ENCODE measurements around the gene SMC1B. TPM values are rescaled to one million over a fixed set of nuclear protein-coding genes. Genes with fewer than 3 reads are reported as not detected.

SMC1B gene
- total RNA-seq, 2 experiments from 2014 or later: 0.50 to 0.81 TPM

DNA sequence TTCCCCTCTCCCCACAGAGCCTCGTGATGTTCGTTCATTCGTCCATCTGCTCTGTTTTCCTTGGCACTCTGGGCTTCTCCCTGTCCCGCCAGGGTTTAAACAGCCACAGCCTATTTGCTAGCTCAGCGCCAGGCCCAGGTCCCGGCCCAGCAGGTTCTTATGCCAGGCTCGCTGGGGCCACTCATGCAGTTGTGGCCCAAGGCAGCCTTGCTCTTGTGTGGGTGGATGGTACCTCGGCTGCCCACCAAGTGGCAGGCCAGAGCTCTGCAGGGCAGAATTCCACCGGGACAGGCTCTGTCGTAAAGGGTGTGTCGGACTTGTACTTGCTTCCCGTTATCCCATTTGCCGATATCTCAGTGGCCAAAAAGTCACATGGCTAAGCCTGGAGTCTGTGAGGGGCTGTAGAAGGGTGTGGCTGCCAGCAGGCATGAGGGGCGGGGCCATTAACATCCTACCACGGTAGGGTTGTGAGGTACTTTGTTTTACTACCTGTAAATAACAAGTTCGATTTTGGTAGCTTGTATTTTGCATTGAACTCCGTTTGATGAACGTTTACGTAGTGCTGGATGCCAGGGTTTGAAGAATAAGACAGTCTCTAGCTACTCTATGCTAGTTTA, 95.7 kb downstream of the SMC1B start:
- no peaks in the 10 kb centered on the region for H3K27me3 Mint-ChIP-seq
- CTCF ChIA-PET: interaction anchor here (0.9 to 1.5 kb wide), 2 partner anchors 9 to 116 kb away, joined by 3 to 4 read pairs; no protein-coding TSS in a partner anchor
- H3K4me1 Mint-ChIP-seq: peaks cover 76% of the 10 kb centered on the region
- H3K9me3 Mint-ChIP-seq: no peaks in the 10 kb centered on the region
- POLR2A ChIA-PET: interaction anchor here (0.9 to 3.8 kb wide), 7 partner anchors 8 to 154 kb away, joined by 3 to 42 read pairs (median 4); partner anchors contain the start of genes FAM118A and NUP50
- DNase-seq: peak; percentile 23
- peak overlapping the region; percentile 97 for H3K27ac Mint-ChIP-seq
- H3K36me3 Mint-ChIP-seq (ENCODE audit: low read depth): peaks cover 19% of the 10 kb centered on the region
- peak overlapping the region; percentile 79 for H3K4me3 Mint-ChIP-seq

GRCh38 chr22:45316796-45317526, 96.4 kb downstream of the SMC1B start:
- CTCF ChIA-PET: interaction anchor here (0.9 to 1.5 kb wide), 2 partner anchors 8 to 116 kb away, joined by 3 to 4 read pairs; no protein-coding TSS in a partner anchor
- Mint-ChIP-seq H3K36me3 (ENCODE audit: low read depth) (peaks cover 20% of the 10 kb centered on the region), H3K27ac (peak overlapping the region; percentile 97), H3K4me3 (no peak overlapping the region), H3K27me3 (no peaks in the 10 kb centered on the region), H3K9me3 (no peaks in the 10 kb centered on the region), H3K4me1 (peaks cover 78% of the 10 kb centered on the region)
- no peak for DNase-seq
- POLR2A ChIA-PET: interaction anchor here (1.3 to 3.8 kb wide), 3 partner anchors 8 to 153 kb away, joined by 7 to 42 read pairs (median 13); partner anchors contain the start of genes FAM118A and NUP50

DNA sequence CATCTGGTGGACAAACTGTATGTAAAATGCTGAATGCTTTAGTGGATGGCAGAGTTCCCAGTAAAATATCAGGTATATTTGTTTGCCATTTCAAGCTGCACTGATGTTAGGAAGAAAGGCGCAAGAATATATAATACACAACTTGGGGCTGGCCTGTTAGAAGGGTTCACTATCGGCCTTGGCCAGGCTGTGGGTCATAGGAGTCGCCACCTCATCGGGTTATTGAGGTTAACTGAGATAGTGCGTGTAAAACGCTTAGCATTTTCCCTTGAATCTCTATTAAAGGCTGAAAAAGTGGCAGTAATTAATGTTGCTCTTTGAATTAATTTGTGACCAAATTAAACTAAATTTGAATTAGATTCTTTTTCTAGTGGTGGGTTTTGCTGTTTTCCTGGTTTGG, 98.6 kb downstream of the SMC1B start:
- no peak for DNase-seq
- Mint-ChIP-seq H3K4me1 (peaks cover 79% of the 10 kb centered on the region), H3K27ac (no peak overlapping the region), H3K36me3 (ENCODE audit: low read depth) (peaks cover 30% of the 10 kb centered on the region), H3K9me3 (no peaks in the 10 kb centered on the region), H3K4me3 (no peak overlapping the region), H3K27me3 (no peaks in the 10 kb centered on the region)
- ChIA-PET POLR2A (interaction anchor here (1.3 kb wide), 1 partner anchor 14 kb away, joined by 3 read pairs; no protein-coding TSS in a partner anchor), CTCF (no interaction called here)

- no peaks in the 10 kb centered on the region for H3K9me3 Mint-ChIP-seq
- POLR2A ChIA-PET: interaction anchor here (1.3 kb wide), 1 partner anchor 13 kb away, joined by 3 read pairs; no protein-coding TSS in a partner anchor
- H3K27me3 Mint-ChIP-seq: no peaks in the 10 kb centered on the region
- H3K36me3 Mint-ChIP-seq (ENCODE audit: low read depth): peaks cover 30% of the 10 kb centered on the region
- no peak overlapping the region for H3K27ac Mint-ChIP-seq
- DNase-seq: no peak
- peaks cover 76% of the 10 kb centered on the region for H3K4me1 Mint-ChIP-seq
- no peak overlapping the region for H3K4me3 Mint-ChIP-seq
- CTCF ChIA-PET: no interaction called here
These were observed 99.2 kb downstream of the SMC1B start for GRCh38 chr22:45314054-45314721.

- DNase-seq: no peak
- Mint-ChIP-seq H3K9me3 (no peaks in the 10 kb centered on the region), H3K4me1 (peaks cover 72% of the 10 kb centered on the region), H3K4me3 (no peak overlapping the region), H3K36me3 (ENCODE audit: low read depth) (peaks cover 30% of the 10 kb centered on the region), H3K27ac (no peak overlapping the region), H3K27me3 (no peaks in the 10 kb centered on the region)
- ChIA-PET CTCF (interaction anchor here (0.7 kb wide), 1 partner anchor 40 kb away, joined by 3 read pairs; no protein-coding TSS in a partner anchor), POLR2A (interaction anchor here (1.4 kb wide), 1 partner anchor 10 kb away, joined by 3 read pairs; no protein-coding TSS in a partner anchor)
These were observed 100.5 kb downstream of the SMC1B start for GRCh38 chr22:45312856-45313255.

DNA sequence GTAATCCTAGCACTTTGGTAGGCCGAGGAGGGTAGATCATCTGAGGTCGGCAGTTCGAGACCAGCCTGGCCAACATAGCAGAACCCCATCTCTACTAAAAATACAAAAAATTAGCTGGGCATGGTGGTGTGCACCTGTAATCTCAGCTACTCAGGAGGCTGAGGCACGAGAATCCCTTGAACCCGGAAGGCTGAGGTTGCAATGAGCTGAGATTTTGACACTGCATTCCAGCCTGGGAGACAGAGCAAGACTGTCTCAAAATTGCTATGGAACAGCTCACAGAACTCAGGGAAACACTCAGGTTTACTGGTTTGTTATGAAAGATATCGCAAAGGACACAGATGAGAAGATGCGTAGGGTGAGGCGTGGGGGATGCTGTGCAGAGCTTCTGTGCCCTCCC, 101.0 kb downstream of the SMC1B start:
- no peak overlapping the region for H3K4me3 Mint-ChIP-seq
- CTCF ChIA-PET: interaction anchor here (0.7 kb wide), 1 partner anchor 39 kb away, joined by 3 read pairs; no protein-coding TSS in a partner anchor
- peaks cover 68% of the 10 kb centered on the region for H3K4me1 Mint-ChIP-seq
- no peaks in the 10 kb centered on the region for H3K9me3 Mint-ChIP-seq
- POLR2A ChIA-PET: interaction anchor here (1.4 kb wide), 1 partner anchor 10 kb away, joined by 3 read pairs; no protein-coding TSS in a partner anchor
- no peak for DNase-seq
- no peak overlapping the region for H3K27ac Mint-ChIP-seq
- H3K27me3 Mint-ChIP-seq: no peaks in the 10 kb centered on the region
- peaks cover 30% of the 10 kb centered on the region for H3K36me3 Mint-ChIP-seq (ENCODE audit: low read depth)

- Mint-ChIP-seq H3K27ac (peak overlapping the region; percentile 64), H3K36me3 (ENCODE audit: low read depth) (peaks cover 27% of the 10 kb centered on the region), H3K4me1 (peaks cover 56% of the 10 kb centered on the region), H3K27me3 (no peaks in the 10 kb centered on the region), H3K9me3 (no peaks in the 10 kb centered on the region), H3K4me3 (peak overlapping the region; percentile 81)
- ChIA-PET POLR2A (interaction anchor here (3.5 to 3.9 kb wide), 2 partner anchors 8 to 15 kb away, joined by 17 to 42 read pairs; no protein-coding TSS in a partner anchor), CTCF (interaction anchor here (0.8 kb wide), 1 partner anchor 46 kb away, joined by 4 read pairs; no protein-coding TSS in a partner anchor)
- no peak for DNase-seq
These were observed 102.3 kb downstream of the SMC1B start for GRCh38 chr22:45310977-45311531.

DNA sequence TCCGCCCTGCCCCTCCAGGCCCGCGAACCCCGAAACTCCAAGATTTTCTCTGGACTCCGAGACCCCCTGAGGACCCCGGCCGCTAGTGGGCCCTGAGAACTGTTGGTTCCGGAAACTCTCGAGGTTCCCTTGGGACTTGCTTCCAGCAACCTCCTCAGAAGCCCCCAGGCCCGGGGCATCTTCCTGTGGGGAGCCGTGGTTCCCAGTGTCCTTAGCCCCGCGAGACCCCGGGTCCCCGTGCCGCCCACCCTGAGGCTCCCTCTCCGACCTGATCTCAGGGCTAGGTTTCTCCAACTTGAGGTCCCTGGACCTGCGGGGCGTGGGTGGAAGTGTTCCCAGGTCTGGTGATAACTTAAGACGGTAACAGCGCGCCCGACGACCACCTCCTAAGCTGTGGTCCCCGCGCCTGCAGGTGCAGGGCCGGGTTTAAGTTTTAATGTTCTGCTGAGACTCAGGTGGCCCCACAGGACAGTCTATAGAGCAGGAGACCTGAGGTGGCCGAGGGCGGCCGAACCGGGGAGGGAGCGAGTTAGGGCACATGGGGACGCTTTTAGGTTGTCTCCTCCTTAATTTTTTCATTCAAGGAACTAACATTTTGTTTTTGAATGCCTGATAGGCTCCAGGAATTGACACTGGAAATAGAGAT, 102.9 kb downstream of the SMC1B start:
- CTCF ChIA-PET: interaction anchor here (0.8 kb wide), 1 partner anchor 47 kb away, joined by 4 read pairs; no protein-coding TSS in a partner anchor
- POLR2A ChIA-PET: interaction anchor here (3.5 to 3.9 kb wide), 2 partner anchors 8 to 14 kb away, joined by 17 to 42 read pairs; no protein-coding TSS in a partner anchor

DNA sequence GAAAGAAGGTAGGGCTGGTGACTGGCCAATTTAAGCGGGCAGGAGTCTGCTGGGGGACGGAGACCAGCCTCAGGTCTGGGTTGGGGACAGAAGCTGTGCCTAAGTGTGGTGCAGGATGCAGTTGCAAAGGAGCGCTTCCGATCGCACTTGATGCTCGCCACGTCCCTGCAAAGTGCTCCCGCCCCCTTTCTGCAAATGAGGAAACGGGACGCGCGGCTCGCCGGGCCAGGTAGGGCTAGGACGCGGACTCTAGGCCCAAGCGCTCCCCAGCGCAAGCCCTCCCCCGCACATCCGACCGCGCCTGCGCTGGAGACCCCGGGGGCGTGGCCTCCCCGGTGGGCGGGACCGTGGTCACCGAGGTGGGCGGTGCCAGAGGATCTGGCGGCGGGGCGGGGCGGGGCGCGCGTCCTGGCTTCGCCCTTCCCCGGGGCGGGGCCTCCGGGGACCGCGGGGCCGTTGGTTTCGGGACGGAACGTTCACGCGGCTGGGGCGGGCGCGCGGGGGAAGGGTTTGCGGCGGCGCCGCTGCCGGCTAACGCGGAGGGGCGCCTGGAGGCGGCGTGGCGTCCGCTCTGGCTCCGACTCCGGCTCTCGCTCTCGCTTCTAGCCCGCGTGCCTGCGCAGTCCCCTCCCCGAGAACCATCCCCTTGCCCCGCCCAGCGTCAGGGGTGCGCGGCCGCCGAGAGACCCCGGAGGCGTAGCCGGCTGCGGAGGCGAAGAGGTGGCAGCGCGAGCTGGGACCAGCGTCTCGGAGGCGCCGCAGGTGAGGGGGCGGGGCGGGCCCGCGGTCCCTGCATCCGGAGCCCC, 103.8 kb downstream of the SMC1B start, which contains the start of gene FAM118A:
TSS of gene FAM118A (plus strand) at position 513 of the 806 bp plus-strand sequence. CDS start 12,446 bp downstream, outside the sequence.
- Mint-ChIP-seq H3K4me1 (peaks cover 43% of the 10 kb centered on the region), H3K9me3 (no peaks in the 10 kb centered on the region), H3K27me3 (no peaks in the 10 kb centered on the region), H3K36me3 (ENCODE audit: low read depth) (peaks cover 24% of the 10 kb centered on the region), H3K4me3 (peak within 1 kb of the TSS; percentile 81), H3K27ac (peak within 1 kb of the TSS; percentile 87)
- CTCF ChIA-PET: interaction anchor here (1.0 to 1.4 kb wide), 2 partner anchors 8 to 105 kb away, joined by 4 read pairs; no protein-coding TSS in a partner anchor
- DNase-seq: peak; percentile 97
- POLR2A ChIA-PET: interaction anchor here (1.9 to 3.9 kb wide), 3 partner anchors 9 to 14 kb away, joined by 7 to 42 read pairs (median 17); no protein-coding TSS in a partner anchor

More for the DNA sequence above, 102.9 kb downstream of the SMC1B start:
- peak overlapping the region; percentile 64 for H3K27ac Mint-ChIP-seq
- peaks cover 50% of the 10 kb centered on the region for H3K4me1 Mint-ChIP-seq
- H3K9me3 Mint-ChIP-seq: no peaks in the 10 kb centered on the region
- no peaks in the 10 kb centered on the region for H3K27me3 Mint-ChIP-seq
- peak; percentile 21 for DNase-seq
- peaks cover 27% of the 10 kb centered on the region for H3K36me3 Mint-ChIP-seq (ENCODE audit: low read depth)
- H3K4me3 Mint-ChIP-seq: peak overlapping the region; percentile 81

- H3K27me3 Mint-ChIP-seq: no peaks in the 10 kb centered on the region
- CTCF ChIA-PET: interaction anchor here (1.0 to 1.4 kb wide), 3 partner anchors 9 to 697 kb away, joined by 3 to 4 read pairs (median 4); no protein-coding TSS in a partner anchor
- DNase-seq: no peak
- H3K27ac Mint-ChIP-seq: peak overlapping the region; percentile 87
- POLR2A ChIA-PET: interaction anchor here (0.6 to 3.9 kb wide), 4 partner anchors 10 to 673 kb away, joined by 3 to 42 read pairs (median 12); no protein-coding TSS in a partner anchor
- H3K4me1 Mint-ChIP-seq: peaks cover 37% of the 10 kb centered on the region
- peak overlapping the region; percentile 81 for H3K4me3 Mint-ChIP-seq
- H3K9me3 Mint-ChIP-seq: no peaks in the 10 kb centered on the region
- H3K36me3 Mint-ChIP-seq (ENCODE audit: low read depth): peaks cover 24% of the 10 kb centered on the region
These were observed 104.4 kb downstream of the SMC1B start for GRCh38 chr22:45308957-45309421.
